Kidney (tissue), 14 donors: ENCODE measurements around the gene ADSS2. TPM values are rescaled to one million over a fixed set of nuclear protein-coding genes. Genes with fewer than 3 reads are reported as not detected.

Experiments used
- DNase-seq, 5 donors: peaks; one replicate each; pipeline ENCODE4 v3.0.0-alpha.2; 2013 to 2020
- FAIRE-seq: peaks from 2 replicates; lab custom pipeline; 2012; peaks lifted over from hg19 to GRCh38; lab: Jason Lieb, UNC
- H3K27ac ChIP-seq, 2 donors: one replicate each; pipeline ENCODE4 v1.7.0; 2013; ENCODE audit warnings: low read depth in 2 of 2, low read length in 2 of 2, inconsistent platforms in 1 of 2
- H3K27me3 ChIP-seq: one replicate; pipeline ENCODE4 v1.7.1; 2013; ENCODE audit warnings: low read length, inconsistent platforms; ENCODE audit not compliant: control insufficient read depth, insufficient read depth
- H3K36me3 ChIP-seq, 3 donors: one replicate each; pipeline versions ENCODE4 v1.7.0 to v1.7.1; 2013; ENCODE audit warnings: low read length in 3 of 3, control low read depth in 1 of 3, inconsistent platforms in 1 of 3; ENCODE audit not compliant: insufficient read depth in 3 of 3, control insufficient read depth in 2 of 3
- H3K4me1 ChIP-seq, 3 donors: one replicate each; pipeline versions ENCODE4 v1.7.0 to v1.7.1; 2013; ENCODE audit warnings: low read length in 3 of 3, inconsistent platforms in 1 of 3, low read depth in 1 of 3; ENCODE audit not compliant: control insufficient read depth in 2 of 3, insufficient read depth in 2 of 3
- H3K4me3 ChIP-seq, 3 donors: one replicate each; pipeline versions ENCODE4 v1.7.0 to v1.8.1; 2013; ENCODE audit warnings: low read length in 3 of 3, control low read depth in 1 of 3, inconsistent platforms in 1 of 3
- H3K9ac ChIP-seq, 3 donors: one replicate each; pipeline versions ENCODE4 v1.7.0 to v1.7.1; 2013; ENCODE audit warnings: low read length in 3 of 3, control low read depth in 1 of 3, inconsistent platforms in 1 of 3
- H3K9me3 ChIP-seq, 3 donors: one replicate each; pipeline versions ENCODE4 v1.7.0 to v1.7.1; 2013; ENCODE audit warnings: low read length in 3 of 3, control low read depth in 1 of 3, inconsistent platforms in 1 of 3; ENCODE audit not compliant: control insufficient read depth in 2 of 3, insufficient read depth in 1 of 3
- intact Hi-C: fragments of 100-400 bp; cut with DNase I; formaldehyde crosslinking; loops from one replicate; pipeline ENCODE4 v1.11.1; 2022
- polyA plus RNA-seq: library from polyadenylated mRNA; stranded (reverse); fragments of 350-450 nt; fragmentation: Illumina TruSeq; extraction: RNeasy Lipid Tissue Mini Kit (QIAGEN cat#74804); gene quantifications from one replicate; pipeline ENCODE4 v1.2.3, GENCODE V29; 2014; ENCODE audit warnings: low read depth, low replicate concordance; ENCODE audit not compliant: insufficient read depth
- total RNA-seq: library from RNA; stranded (reverse); fragmentation: NEBNext Ultra II Directional; extraction: Animal tissue kit (Norgen Biotek cat#: 25700); gene quantifications from one replicate; pipeline ENCODE4 v1.2.1, GENCODE V29; 2021
- TF ChIP-seq, protein P1 (sequence below): IDR thresholded peaks from 3 replicates; pipeline ENCODE4 v1.5.1; 2012; ENCODE audit warnings: mild to moderate bottlenecking, moderate library complexity, borderline replicate concordance; ENCODE audit not compliant: insufficient read depth; ENCODE audit errors: extremely low read depth
- donor health status: control.
- donor health status: control.
- donor health status: control.
- donor health status: control.
- donor health status: control.
- donor health status: DM: yes; HTN: yes; CAD: no.
- donor health status: Normal renal cell carcinoma (clear cell type).

Gene ADSS2
- total and polyA plus RNA-seq, 2 donors from 2014 or later: 19.7 to 50.3 TPM

DNA sequence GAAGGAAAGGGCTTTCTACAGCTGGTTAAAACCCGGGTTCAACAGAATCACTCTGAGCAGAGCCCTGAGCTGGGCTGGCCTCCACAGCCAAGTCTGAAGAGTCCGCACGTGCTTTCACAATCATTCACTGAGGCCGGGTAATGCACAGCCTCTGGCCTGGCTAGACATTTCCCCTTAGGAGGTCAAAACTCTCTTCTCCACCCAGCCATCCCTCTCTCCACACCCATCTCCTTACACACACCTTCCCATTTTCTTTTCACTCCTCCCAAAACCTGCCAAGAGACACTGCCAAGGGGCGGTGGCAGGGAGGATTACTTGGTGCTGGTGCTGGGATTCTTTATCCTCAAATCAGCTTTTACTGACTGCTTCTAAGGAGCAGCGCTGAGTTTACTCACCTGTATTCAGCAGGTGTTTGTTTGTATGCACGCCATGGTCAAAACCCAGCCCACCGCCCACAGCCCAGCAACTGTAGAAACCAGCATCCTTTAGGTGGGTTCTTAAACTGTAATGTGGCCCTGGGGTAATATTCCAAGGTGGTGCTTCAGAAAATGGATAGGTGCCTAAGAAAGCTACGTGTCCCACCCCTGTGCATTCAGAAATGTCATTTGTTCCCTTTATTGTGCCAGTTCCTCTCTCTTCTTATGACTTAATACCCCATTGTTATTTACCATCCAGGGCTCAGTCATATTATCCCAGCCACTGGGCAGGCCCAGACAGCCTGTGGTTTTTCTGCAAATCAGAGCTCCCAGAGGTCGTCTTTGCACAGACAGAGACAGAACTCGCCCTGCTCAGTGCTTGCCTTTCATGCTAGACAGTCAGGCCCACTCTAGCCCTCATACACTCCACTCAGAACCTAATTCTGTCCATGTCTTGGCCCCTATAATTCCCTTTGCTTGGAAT, 80.2 kb downstream of the ADSS2 start:
- TF ChIP-seq, protein P1, sequence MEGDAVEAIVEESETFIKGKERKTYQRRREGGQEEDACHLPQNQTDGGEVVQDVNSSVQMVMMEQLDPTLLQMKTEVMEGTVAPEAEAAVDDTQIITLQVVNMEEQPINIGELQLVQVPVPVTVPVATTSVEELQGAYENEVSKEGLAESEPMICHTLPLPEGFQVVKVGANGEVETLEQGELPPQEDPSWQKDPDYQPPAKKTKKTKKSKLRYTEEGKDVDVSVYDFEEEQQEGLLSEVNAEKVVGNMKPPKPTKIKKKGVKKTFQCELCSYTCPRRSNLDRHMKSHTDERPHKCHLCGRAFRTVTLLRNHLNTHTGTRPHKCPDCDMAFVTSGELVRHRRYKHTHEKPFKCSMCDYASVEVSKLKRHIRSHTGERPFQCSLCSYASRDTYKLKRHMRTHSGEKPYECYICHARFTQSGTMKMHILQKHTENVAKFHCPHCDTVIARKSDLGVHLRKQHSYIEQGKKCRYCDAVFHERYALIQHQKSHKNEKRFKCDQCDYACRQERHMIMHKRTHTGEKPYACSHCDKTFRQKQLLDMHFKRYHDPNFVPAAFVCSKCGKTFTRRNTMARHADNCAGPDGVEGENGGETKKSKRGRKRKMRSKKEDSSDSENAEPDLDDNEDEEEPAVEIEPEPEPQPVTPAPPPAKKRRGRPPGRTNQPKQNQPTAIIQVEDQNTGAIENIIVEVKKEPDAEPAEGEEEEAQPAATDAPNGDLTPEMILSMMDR: no peak
- no peaks in the 10 kb centered on the region for H3K36me3 ChIP-seq
- H3K9ac ChIP-seq: no peak overlapping the region
- H3K9me3 ChIP-seq: no peaks in the 10 kb centered on the region
- H3K4me1 ChIP-seq: no peaks in the 10 kb centered on the region
- intact Hi-C loops: no loop called here
- H3K27me3 ChIP-seq: no peaks in the 10 kb centered on the region
- H3K4me3 ChIP-seq: no peak overlapping the region
- no peak overlapping the region for H3K27ac ChIP-seq
- FAIRE-seq (no peak), DNase-seq (no peak)

DNA sequence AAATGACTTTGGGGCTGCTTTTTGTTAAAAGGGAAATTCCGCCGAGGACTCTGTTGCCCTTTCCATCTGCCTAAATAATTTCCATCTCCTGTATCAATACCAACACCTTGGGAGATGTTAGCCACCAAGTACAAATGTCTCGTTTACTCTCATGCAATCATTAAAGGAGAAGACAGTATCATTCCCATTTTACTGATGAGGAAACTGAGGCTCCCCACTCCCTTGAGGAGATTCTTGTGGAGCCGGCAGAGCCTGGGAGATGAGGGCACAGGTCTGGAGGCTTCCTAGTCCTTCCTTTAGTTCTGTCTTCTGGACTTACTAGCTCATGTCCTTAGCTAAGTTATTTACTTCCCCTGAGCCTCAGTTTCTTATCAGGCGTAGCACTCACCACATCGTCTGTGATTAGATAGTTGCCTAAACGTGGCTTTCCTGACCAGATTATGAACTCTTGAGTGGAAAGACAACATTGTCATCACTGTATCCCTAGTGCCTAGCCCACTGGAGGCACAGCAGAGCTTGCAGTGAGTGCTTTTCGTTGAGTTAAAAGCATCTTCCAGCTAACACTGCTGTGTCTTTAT, 81.6 kb downstream of the ADSS2 start:
- H3K4me3 ChIP-seq: no peak overlapping the region
- no peak overlapping the region for H3K27ac ChIP-seq
- H3K27me3 ChIP-seq: no peaks in the 10 kb centered on the region
- no peaks in the 10 kb centered on the region for H3K36me3 ChIP-seq
- no peak for FAIRE-seq
- TF ChIP-seq, protein P1: no peak
- no peaks in the 10 kb centered on the region for H3K9me3 ChIP-seq
- intact Hi-C loops: no loop called here
- no peak for DNase-seq
- no peaks in the 10 kb centered on the region for H3K4me1 ChIP-seq
- no peak overlapping the region for H3K9ac ChIP-seq

DNA sequence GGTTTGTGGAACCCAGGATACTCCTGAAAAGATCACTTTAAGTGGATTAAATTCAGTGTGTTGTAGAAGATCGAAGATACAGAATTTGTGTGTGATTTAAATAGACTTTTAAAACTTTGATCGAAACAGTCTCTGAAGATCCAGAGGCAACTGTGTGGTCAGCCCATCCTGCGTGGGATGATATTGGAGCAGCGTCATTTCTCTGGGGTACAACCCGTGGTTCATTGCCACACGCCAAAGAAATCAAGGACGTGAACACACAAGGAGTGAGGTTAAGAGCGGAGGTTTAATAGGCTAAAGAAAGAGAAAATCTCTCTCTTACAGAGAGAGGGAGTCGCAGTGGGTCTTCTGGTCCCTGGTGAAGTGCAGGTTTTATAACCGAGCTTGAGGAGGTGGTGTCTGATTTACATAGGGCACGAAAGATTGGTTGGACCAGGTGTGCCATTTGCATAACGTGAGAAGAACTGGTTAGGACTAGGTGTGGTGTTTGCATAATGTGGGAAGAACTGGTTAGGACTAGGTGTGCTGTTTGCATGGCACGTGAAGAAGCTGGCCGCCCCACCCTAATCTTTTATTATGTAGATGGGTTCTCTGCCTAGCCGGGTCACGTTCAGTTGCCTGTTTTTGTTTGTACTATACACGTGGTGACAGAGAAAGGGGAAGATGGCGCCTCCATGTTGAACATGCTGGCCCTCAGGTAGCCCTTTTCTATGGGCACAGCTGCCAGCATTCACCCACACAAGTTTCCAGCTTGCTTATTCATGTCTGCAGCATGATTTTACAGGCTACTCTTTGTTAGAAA, 82.3 kb downstream of the ADSS2 start:
- Histone ChIP-seq H3K27me3 (no peaks in the 10 kb centered on the region), H3K27ac (no peak overlapping the region), H3K4me3 (no peak overlapping the region), H3K9ac (no peak overlapping the region), H3K36me3 (no peaks in the 10 kb centered on the region), H3K4me1 (no peaks in the 10 kb centered on the region), H3K9me3 (no peaks in the 10 kb centered on the region)
- intact Hi-C loops: no loop called here
- DNase-seq: no peak
- no peak for FAIRE-seq
- TF ChIP-seq, protein P1: no peak
